WTC11 (cell line): ENCODE results near the gene BNC2.

Experiments used
- CREM ChIP-seq: sonication (generic); formaldehyde crosslinking; IDR thresholded peaks from 2 replicates; pipeline ENCODE4 v1.8.1; 2022; ENCODE audit warnings: mild to moderate bottlenecking, missing genetic modification reagents, moderate library complexity
- ELF4 ChIP-seq: sonication (generic); formaldehyde crosslinking; IDR thresholded peaks from 2 replicates; pipeline ENCODE4 v1.8.1; 2022; ENCODE audit warnings: low read depth, mild to moderate bottlenecking, moderate library complexity, missing genetic modification reagents
- FOXP1 ChIP-seq: sonication (generic); formaldehyde crosslinking; IDR thresholded peaks from 2 replicates; pipeline ENCODE4 v1.8.0; 2022; ENCODE audit warnings: missing genetic modification reagents, mild to moderate bottlenecking, moderate library complexity, borderline replicate concordance
- MAX ChIP-seq: sonication (generic); formaldehyde crosslinking; IDR thresholded peaks from 2 replicates; pipeline ENCODE4 v1.8.0; 2022; ENCODE audit warnings: mild to moderate bottlenecking, missing genetic modification reagents
- NR2C2 ChIP-seq: sonication (generic); formaldehyde crosslinking; IDR thresholded peaks from 2 replicates; pipeline ENCODE4 v1.8.0; 2022; ENCODE audit warnings: mild to moderate bottlenecking, missing genetic modification reagents
- RORB ChIP-seq: fragments of 250-450 bp; sonication (Bioruptor Pico); IDR thresholded peaks from 2 replicates; pipeline ENCODE4 v1.9.0; 2021; ENCODE audit warnings: mild to moderate bottlenecking
- TEAD4 ChIP-seq: sonication (generic); formaldehyde crosslinking; IDR thresholded peaks from 2 replicates; pipeline ENCODE4 v1.8.0; 2022; ENCODE audit warnings: mild to moderate bottlenecking, missing genetic modification reagents
- USF2 ChIP-seq: sonication (generic); formaldehyde crosslinking; IDR thresholded peaks from 2 replicates; pipeline ENCODE4 v1.8.1; 2023; ENCODE audit warnings: mild to moderate bottlenecking, missing genetic modification reagents, moderate library complexity
- ZBTB21 ChIP-seq: sonication (generic); formaldehyde crosslinking; IDR thresholded peaks from 2 replicates; pipeline ENCODE4 v1.8.1; 2023; ENCODE audit warnings: mild to moderate bottlenecking, missing genetic modification reagents, borderline replicate concordance
- ZNF532 ChIP-seq: fragments of 250-450 bp; sonication (Bioruptor Pico); IDR thresholded peaks from 2 replicates; pipeline ENCODE4 v1.9.0; 2021; ENCODE audit warnings: mild to moderate bottlenecking, borderline replicate concordance
- TF ChIP-seq, protein P1 (sequence below): fragments of 200-600 bp; IDR thresholded peaks from 2 replicates; pipeline ENCODE4 v1.8.0; 2022; ENCODE audit warnings: antibody characterized with exemption
- TF ChIP-seq, protein P2 (sequence below): sonication (generic); formaldehyde crosslinking; IDR thresholded peaks from 2 replicates; pipeline ENCODE4 v1.8.1; 2022; ENCODE audit warnings: low read depth, missing genetic modification reagents, borderline replicate concordance
- TF ChIP-seq, protein P3 (sequence below): sonication (generic); formaldehyde crosslinking; IDR thresholded peaks from 2 replicates; pipeline ENCODE4 v1.8.1; 2023; ENCODE audit warnings: mild to moderate bottlenecking, missing genetic modification reagents

DNA sequence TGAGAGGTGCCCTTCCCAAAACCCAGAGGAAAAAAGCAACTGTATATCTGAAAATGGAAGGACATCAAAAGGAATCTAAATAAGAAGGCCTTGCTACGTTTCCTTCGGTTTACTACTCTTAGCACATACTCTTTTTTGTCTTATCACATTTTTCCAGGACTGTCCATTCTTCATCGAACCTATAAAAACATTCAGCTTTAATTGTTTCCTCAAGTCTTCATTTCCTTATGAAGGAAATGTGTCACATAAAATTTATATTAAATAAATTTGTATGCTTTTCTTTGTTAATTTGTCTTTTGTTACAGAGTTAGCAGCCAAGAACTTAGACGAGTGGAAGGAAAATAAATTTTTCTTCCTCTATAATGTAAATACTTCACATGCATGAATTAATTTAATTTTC lies 255.0 kb downstream of the BNC2 start:
- TF ChIP-seq, protein P1, sequence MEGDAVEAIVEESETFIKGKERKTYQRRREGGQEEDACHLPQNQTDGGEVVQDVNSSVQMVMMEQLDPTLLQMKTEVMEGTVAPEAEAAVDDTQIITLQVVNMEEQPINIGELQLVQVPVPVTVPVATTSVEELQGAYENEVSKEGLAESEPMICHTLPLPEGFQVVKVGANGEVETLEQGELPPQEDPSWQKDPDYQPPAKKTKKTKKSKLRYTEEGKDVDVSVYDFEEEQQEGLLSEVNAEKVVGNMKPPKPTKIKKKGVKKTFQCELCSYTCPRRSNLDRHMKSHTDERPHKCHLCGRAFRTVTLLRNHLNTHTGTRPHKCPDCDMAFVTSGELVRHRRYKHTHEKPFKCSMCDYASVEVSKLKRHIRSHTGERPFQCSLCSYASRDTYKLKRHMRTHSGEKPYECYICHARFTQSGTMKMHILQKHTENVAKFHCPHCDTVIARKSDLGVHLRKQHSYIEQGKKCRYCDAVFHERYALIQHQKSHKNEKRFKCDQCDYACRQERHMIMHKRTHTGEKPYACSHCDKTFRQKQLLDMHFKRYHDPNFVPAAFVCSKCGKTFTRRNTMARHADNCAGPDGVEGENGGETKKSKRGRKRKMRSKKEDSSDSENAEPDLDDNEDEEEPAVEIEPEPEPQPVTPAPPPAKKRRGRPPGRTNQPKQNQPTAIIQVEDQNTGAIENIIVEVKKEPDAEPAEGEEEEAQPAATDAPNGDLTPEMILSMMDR: no peak
- TF ChIP-seq, protein P2, sequence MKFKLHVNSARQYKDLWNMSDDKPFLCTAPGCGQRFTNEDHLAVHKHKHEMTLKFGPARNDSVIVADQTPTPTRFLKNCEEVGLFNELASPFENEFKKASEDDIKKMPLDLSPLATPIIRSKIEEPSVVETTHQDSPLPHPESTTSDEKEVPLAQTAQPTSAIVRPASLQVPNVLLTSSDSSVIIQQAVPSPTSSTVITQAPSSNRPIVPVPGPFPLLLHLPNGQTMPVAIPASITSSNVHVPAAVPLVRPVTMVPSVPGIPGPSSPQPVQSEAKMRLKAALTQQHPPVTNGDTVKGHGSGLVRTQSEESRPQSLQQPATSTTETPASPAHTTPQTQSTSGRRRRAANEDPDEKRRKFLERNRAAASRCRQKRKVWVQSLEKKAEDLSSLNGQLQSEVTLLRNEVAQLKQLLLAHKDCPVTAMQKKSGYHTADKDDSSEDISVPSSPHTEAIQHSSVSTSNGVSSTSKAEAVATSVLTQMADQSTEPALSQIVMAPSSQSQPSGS (CRISPR knock-in tag): no peak
- no peak for TF ChIP-seq FOXP1 (CRISPR knock-in tag)
- TF ChIP-seq TEAD4 (CRISPR knock-in tag): no peak
- no peak for TF ChIP-seq RORB
- no peak for TF ChIP-seq USF2 (CRISPR knock-in tag)
- no peak for TF ChIP-seq ZBTB21 (CRISPR knock-in tag)
- no peak for TF ChIP-seq ELF4 (CRISPR knock-in tag)
- no peak for TF ChIP-seq CREM (CRISPR knock-in tag)
- no peak for TF ChIP-seq NR2C2 (CRISPR knock-in tag)
- TF ChIP-seq MAX (CRISPR knock-in tag): no peak
- TF ChIP-seq, protein P3, sequence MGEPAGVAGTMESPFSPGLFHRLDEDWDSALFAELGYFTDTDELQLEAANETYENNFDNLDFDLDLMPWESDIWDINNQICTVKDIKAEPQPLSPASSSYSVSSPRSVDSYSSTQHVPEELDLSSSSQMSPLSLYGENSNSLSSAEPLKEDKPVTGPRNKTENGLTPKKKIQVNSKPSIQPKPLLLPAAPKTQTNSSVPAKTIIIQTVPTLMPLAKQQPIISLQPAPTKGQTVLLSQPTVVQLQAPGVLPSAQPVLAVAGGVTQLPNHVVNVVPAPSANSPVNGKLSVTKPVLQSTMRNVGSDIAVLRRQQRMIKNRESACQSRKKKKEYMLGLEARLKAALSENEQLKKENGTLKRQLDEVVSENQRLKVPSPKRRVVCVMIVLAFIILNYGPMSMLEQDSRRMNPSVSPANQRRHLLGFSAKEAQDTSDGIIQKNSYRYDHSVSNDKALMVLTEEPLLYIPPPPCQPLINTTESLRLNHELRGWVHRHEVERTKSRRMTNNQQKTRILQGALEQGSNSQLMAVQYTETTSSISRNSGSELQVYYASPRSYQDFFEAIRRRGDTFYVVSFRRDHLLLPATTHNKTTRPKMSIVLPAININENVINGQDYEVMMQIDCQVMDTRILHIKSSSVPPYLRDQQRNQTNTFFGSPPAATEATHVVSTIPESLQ (CRISPR knock-in tag): no peak
- TF ChIP-seq ZNF532: no peak
